GM19438 (cell line): ENCODE results near the gene SLIT3.
"Not testable (repeated sequence)": the region's sequence is repeated elsewhere in the genome, so short reads cannot be mapped to it uniquely, and the experiment has no call there.

Source experiments
- ATAC-seq: cut with Tn5 transposase; IDR thresholded peaks from one replicate; pipeline ENCODE4 v1.9.1; 2021; ENCODE audit warnings: low read depth; ENCODE audit not compliant: unreplicated experiment

SLIT3 gene

GRCh38 chr5:169151051-169151805 is 149.7 kb downstream of the SLIT3 start:
- ATAC-seq, result no peak

GRCh38 chr5:169150108-169150507 is 150.8 kb downstream of the SLIT3 start:
- no peak for ATAC-seq

- no peak for ATAC-seq
These were observed 151.6 kb downstream of the SLIT3 start for GRCh38 chr5:169149317-169149716.

GRCh38 chr5:169148138-169148740 is 152.7 kb downstream of the SLIT3 start:
- ATAC-seq, result no peak

GRCh38 chr5:169147534-169147933 is 153.4 kb downstream of the SLIT3 start:
- no peak for ATAC-seq

- no peak for ATAC-seq
These were observed 154.8 kb downstream of the SLIT3 start for GRCh38 chr5:169146158-169146557.

GRCh38 chr5:169142264-169142970 is 158.5 kb downstream of the SLIT3 start:
- ATAC-seq, result no peak

GRCh38 chr5:169140215-169140614 is 160.7 kb downstream of the SLIT3 start:
- ATAC-seq, result not testable (repeated sequence)

GRCh38 chr5:169139480-169140050 is 161.4 kb downstream of the SLIT3 start:
- ATAC-seq, result no peak

- ATAC-seq, result no peak
These were observed 167.4 kb downstream of the SLIT3 start for GRCh38 chr5:169133531-169133930.

GRCh38 chr5:169132302-169132660 is 168.7 kb downstream of the SLIT3 start:
- ATAC-seq, result no peak

GRCh38 chr5:169131616-169132301 is 169.2 kb downstream of the SLIT3 start:
- ATAC-seq, result no peak

- no peak for ATAC-seq
These were observed 172.3 kb downstream of the SLIT3 start for GRCh38 chr5:169128679-169129078.

- ATAC-seq, result no peak
These were observed 173.5 kb downstream of the SLIT3 start for GRCh38 chr5:169127431-169127830.

- ATAC-seq, result no peak
These were observed 174.4 kb downstream of the SLIT3 start for GRCh38 chr5:169126481-169127021.

- no peak for ATAC-seq
These were observed 175.4 kb downstream of the SLIT3 start for GRCh38 chr5:169125571-169125970.

GRCh38 chr5:169122951-169123350 is 178.0 kb downstream of the SLIT3 start:
- no peak for ATAC-seq

GRCh38 chr5:169121630-169122420 is 179.1 kb downstream of the SLIT3 start:
- ATAC-seq, result no peak

GRCh38 chr5:169119288-169120048 is 181.5 kb downstream of the SLIT3 start:
- no peak for ATAC-seq
